Loucy (cell line): ENCODE results near the gene GPR107.

Experiments used
- H2AFZ ChIP-seq: fragments of 200-600 bp; sonication (generic); 2 replicates; pipeline ENCODE4 v1.6.0; 2016; ENCODE audit warnings: antibody characterized with exemption, mild to moderate bottlenecking, low read length, moderate library complexity
- H3F3A ChIP-seq: fragments of 200-600 bp; 2 replicates; pipeline ENCODE4 v1.6.0; 2016; ENCODE audit warnings: antibody characterized with exemption, low read depth, mild to moderate bottlenecking
- H3K27me3 ChIP-seq: fragments of 200-600 bp; sonication (generic); 2 replicates; pipeline ENCODE4 v1.6.1; 2014; ENCODE audit warnings: low read length, mild to moderate bottlenecking; ENCODE audit not compliant: insufficient read depth, poor library complexity, severe bottlenecking
- H3K36me3 ChIP-seq: fragments of 200-600 bp; sonication (generic); 2 replicates; pipeline ENCODE4 v1.6.1; 2016; ENCODE audit warnings: low read length; ENCODE audit not compliant: insufficient read depth
- H3K4me1 ChIP-seq: fragments of 200-600 bp; sonication (generic); 2 replicates; pipeline ENCODE4 v1.5.1; 2014; ENCODE audit warnings: low read length, mild to moderate bottlenecking; ENCODE audit not compliant: insufficient read depth, poor library complexity, severe bottlenecking
- H3K4me2 ChIP-seq: fragments of 200-600 bp; sonication (generic); 2 replicates; pipeline ENCODE4 v1.6.0; 2014; ENCODE audit warnings: antibody characterized with exemption, low read length, low read depth, mild to moderate bottlenecking; ENCODE audit not compliant: poor library complexity, severe bottlenecking
- H3K4me3 ChIP-seq: fragments of 200-600 bp; sonication (generic); 2 replicates; pipeline ENCODE4 v1.5.1; 2014; ENCODE audit warnings: low read length, mild to moderate bottlenecking, mixed read lengths; ENCODE audit not compliant: poor library complexity, severe bottlenecking
- H3K79me2 ChIP-seq: fragments of 200-600 bp; sonication (generic); 2 replicates; pipeline ENCODE4 v1.6.1; 2014; ENCODE audit warnings: low read length; ENCODE audit not compliant: insufficient read depth
- H3K9ac ChIP-seq: fragments of 200-600 bp; sonication (generic); 2 replicates; pipeline ENCODE4 v1.6.0; 2014; ENCODE audit warnings: mild to moderate bottlenecking, low read depth, low read length, moderate library complexity; ENCODE audit not compliant: poor library complexity, severe bottlenecking
- H3K9me2 ChIP-seq: fragments of 200-600 bp; sonication (generic); replicated peaks from 2 replicates; pipeline ENCODE4 v1.6.1; 2016; ENCODE audit warnings: low read depth, low read length, mixed read lengths
- H3K9me3 ChIP-seq: fragments of 200-600 bp; sonication (generic); 2 replicates; pipeline ENCODE4 v1.6.1; 2014; ENCODE audit warnings: mild to moderate bottlenecking, antibody characterized with exemption, low read length, low read depth; ENCODE audit not compliant: insufficient read depth
- H4K20me1 ChIP-seq: fragments of 200-600 bp; sonication (generic); 2 replicates; pipeline ENCODE4 v1.6.0; 2014; ENCODE audit warnings: antibody characterized with exemption, low read length, mild to moderate bottlenecking; ENCODE audit not compliant: insufficient read depth, poor library complexity, severe bottlenecking
- CTCF ChIP-seq: fragments of 200-600 bp; sonication (generic); conservative IDR thresholded peaks from 2 replicates; pipeline ENCODE4 v1.5.1; 2014; ENCODE audit warnings: mild to moderate bottlenecking, antibody characterized with exemption, low read length
- EZH2phosphoT487 ChIP-seq: fragments of 200-600 bp; IDR thresholded peaks from 2 replicates; pipeline ENCODE4 v1.6.1; 2018; ENCODE audit warnings: antibody characterized with exemption, mild to moderate bottlenecking, moderate library complexity, borderline replicate concordance

Gene GPR107

GRCh38 chr9:130137081-130137640 lies 83.5 kb downstream of the GPR107 start:
- Histone ChIP-seq H3K9ac (no peak overlapping the region), H3K79me2 (no peaks in the 10 kb centered on the region), H3K27me3 (no peaks in the 10 kb centered on the region), H3K4me2 (no peak overlapping the region), H2AFZ (no peak overlapping the region), H3K9me3 (no peaks in the 10 kb centered on the region), H3K4me1 (peaks cover 7% of the 10 kb centered on the region), H3F3A (no peaks in the 10 kb centered on the region), H3K4me3 (no peak overlapping the region), H3K36me3 (no peaks in the 10 kb centered on the region), H3K9me2 (no peaks in the 10 kb centered on the region), H4K20me1 (no peaks in the 10 kb centered on the region)
- TF ChIP-seq CTCF, result no peak
- no peak for TF ChIP-seq EZH2phosphoT487

- Histone ChIP-seq H3K9me3 (no peaks in the 10 kb centered on the region), H3K79me2 (no peaks in the 10 kb centered on the region), H3K9me2 (no peaks in the 10 kb centered on the region), H2AFZ (no peak overlapping the region), H3K4me3 (no peak overlapping the region), H3K27me3 (no peaks in the 10 kb centered on the region), H3K36me3 (no peaks in the 10 kb centered on the region), H3K4me1 (peaks cover 7% of the 10 kb centered on the region), H3F3A (no peaks in the 10 kb centered on the region), H3K9ac (no peak overlapping the region), H4K20me1 (no peaks in the 10 kb centered on the region), H3K4me2 (no peak overlapping the region)
- TF ChIP-seq CTCF (no peak), EZH2phosphoT487 (no peak)
These were observed 84.0 kb downstream of the GPR107 start for GRCh38 chr9:130137641-130138081.

GRCh38 chr9:130138171-130138653 lies 84.5 kb downstream of the GPR107 start:
- Histone ChIP-seq H4K20me1 (no peaks in the 10 kb centered on the region), H3K79me2 (no peaks in the 10 kb centered on the region), H3F3A (no peaks in the 10 kb centered on the region), H3K9me3 (no peaks in the 10 kb centered on the region), H3K36me3 (no peaks in the 10 kb centered on the region), H3K4me2 (no peak overlapping the region), H3K27me3 (no peaks in the 10 kb centered on the region), H3K9ac (no peak overlapping the region), H3K4me3 (no peak overlapping the region), H3K9me2 (no peaks in the 10 kb centered on the region), H2AFZ (no peak overlapping the region), H3K4me1 (peaks cover 7% of the 10 kb centered on the region)
- TF ChIP-seq EZH2phosphoT487 (no peak), CTCF (no peak)
